Transverse colon (tissue), 4 donors: ENCODE results near the gene PTPRZ1. TPM values are rescaled to one million over a fixed set of nuclear protein-coding genes. Genes with fewer than 3 reads are reported as not detected.

Experiments used
- DNase-seq: peaks from one replicate; pipeline ENCODE4 v3.0.0-alpha.2; 2019
- H3K27ac ChIP-seq, 4 donors: fragments of 200-600 bp; sonication (generic); 2 replicates each; pipeline ENCODE4 v1.5.1; 2016 to 2018; ENCODE audit warnings: inconsistent platforms in 4 of 4
- H3K27me3 ChIP-seq: fragments of 200-600 bp; sonication (generic); 2 replicates; pipeline ENCODE4 v1.5.1; 2017; ENCODE audit warnings: inconsistent platforms
- H3K36me3 ChIP-seq, 4 donors: fragments of 200-600 bp; sonication (generic); 2 replicates each; pipeline ENCODE4 v1.5.1; 2017 to 2019; ENCODE audit warnings: inconsistent platforms in 4 of 4
- H3K4me1 ChIP-seq, 4 donors: fragments of 200-600 bp; sonication (generic); 2 replicates each; pipeline ENCODE4 v1.5.1; 2017 to 2020; ENCODE audit warnings: inconsistent platforms in 4 of 4
- H3K4me3 ChIP-seq, 4 donors: fragments of 200-600 bp; sonication (generic); 1 replicate in 1 of 4; 2 replicates in 3 of 4; pipeline versions ENCODE4 v1.5.1 to v1.6.1; 2017 to 2019; ENCODE audit warnings: inconsistent platforms in 4 of 4
- H3K9me3 ChIP-seq, 2 donors: fragments of 200-600 bp; sonication (generic); 2 replicates each; pipeline ENCODE4 v1.5.1; 2017 to 2019; ENCODE audit warnings: inconsistent platforms in 2 of 2
- EP300 ChIP-seq: sonication (generic); formaldehyde crosslinking; IDR thresholded peaks from one replicate; pipeline ENCODE4 v1.6.1; 2017; ENCODE audit warnings: antibody characterized with exemption, low read depth
- POLR2A ChIP-seq: fragments of 450-650 bp; IDR thresholded peaks from one replicate; pipeline ENCODE4 v1.6.1; 2016; ENCODE audit warnings: antibody characterized with exemption, mild to moderate bottlenecking, moderate library complexity
- POLR2AphosphoS5 ChIP-seq, 3 donors: sonication (generic); formaldehyde crosslinking; IDR thresholded peaks; one replicate each; pipeline ENCODE4 v1.6.1; 2016; ENCODE audit warnings: antibody characterized with exemption in 3 of 3
- WGBS, 2 donors: methylation state at CpG; one replicate each; pipeline ENCODE4 v1.1.5; 2018; ENCODE audit warnings: low coverage in 1 of 2; 5-methylcytosine and 5-hydroxymethylcytosine counted together
- in situ Hi-C, 4 donors: fragments of 200-750 bp; cut with MboI; loops; one replicate each; pipeline versions ENCODE4 v1.15.0 to v1.15.1; 2017; ENCODE audit warnings: low sequenced_read_pairs in 3 of 4, low pct_ligation_motif_present in 1 of 4, low pct_unique_long_range_greater_than_20kb in 1 of 4
- intact Hi-C: fragments of 100-400 bp; cut with DNase I; formaldehyde crosslinking; loops from one replicate; pipeline ENCODE4 v1.15.1; 2023; ENCODE audit warnings: low total_unique reads
- small RNA-seq, 4 donors: library from RNA; depleted of rRNA; stranded (forward); fragments of <200 nt; gene quantifications; one replicate each; pipeline ENCODE3, GENCODE V24; 2016
- total RNA-seq, 4 donors: library from RNA; depleted of rRNA; stranded (reverse); fragments of >200 nt; gene quantifications; one replicate each; pipeline ENCODE4 v1.1.0, GENCODE V29; 2016
- TF ChIP-seq, protein P1 (sequence below), 5 experiments: fragments of 200-600 bp in 3 of 5; fragments of 450-650 bp in 2 of 5; sonication (generic) in 3 of 5; IDR thresholded peaks; 1 replicate in 2 of 5; 2 replicates in 3 of 5; pipeline ENCODE4 v1.5.1; 2016 to 2017; ENCODE audit warnings: antibody characterized with exemption in 5 of 5, inconsistent platforms in 3 of 5, mild to moderate bottlenecking in 2 of 5, moderate library complexity in 1 of 5

The PTPRZ1 gene
- total RNA-seq, 4 donors from 2014 or later: 0.37 to 2.4 (median 2.0) TPM

GRCh38 chr7:122095642-122096041 lies 222.7 kb downstream of the PTPRZ1 start:
- TF ChIP-seq, protein P1, sequence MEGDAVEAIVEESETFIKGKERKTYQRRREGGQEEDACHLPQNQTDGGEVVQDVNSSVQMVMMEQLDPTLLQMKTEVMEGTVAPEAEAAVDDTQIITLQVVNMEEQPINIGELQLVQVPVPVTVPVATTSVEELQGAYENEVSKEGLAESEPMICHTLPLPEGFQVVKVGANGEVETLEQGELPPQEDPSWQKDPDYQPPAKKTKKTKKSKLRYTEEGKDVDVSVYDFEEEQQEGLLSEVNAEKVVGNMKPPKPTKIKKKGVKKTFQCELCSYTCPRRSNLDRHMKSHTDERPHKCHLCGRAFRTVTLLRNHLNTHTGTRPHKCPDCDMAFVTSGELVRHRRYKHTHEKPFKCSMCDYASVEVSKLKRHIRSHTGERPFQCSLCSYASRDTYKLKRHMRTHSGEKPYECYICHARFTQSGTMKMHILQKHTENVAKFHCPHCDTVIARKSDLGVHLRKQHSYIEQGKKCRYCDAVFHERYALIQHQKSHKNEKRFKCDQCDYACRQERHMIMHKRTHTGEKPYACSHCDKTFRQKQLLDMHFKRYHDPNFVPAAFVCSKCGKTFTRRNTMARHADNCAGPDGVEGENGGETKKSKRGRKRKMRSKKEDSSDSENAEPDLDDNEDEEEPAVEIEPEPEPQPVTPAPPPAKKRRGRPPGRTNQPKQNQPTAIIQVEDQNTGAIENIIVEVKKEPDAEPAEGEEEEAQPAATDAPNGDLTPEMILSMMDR (IDR thresholded peaks at IDR 0.05): no peak
- TF ChIP-seq POLR2A (no peak), EP300 (no peak), POLR2AphosphoS5 (IDR thresholded peaks at IDR 0.05) (no peak)
- WGBS, 2 donors: 64 to 89% methylated on average over 4 of the region's 4 CpGs
- Histone ChIP-seq H3K27ac (no peak overlapping the region), H3K27me3 (no peaks in the 10 kb centered on the region), H3K9me3 (no peaks in the 10 kb centered on the region), H3K36me3 (no peaks in the 10 kb centered on the region), H3K4me1 (no peaks in the 10 kb centered on the region), H3K4me3 (no peak overlapping the region)
- intact Hi-C loops: no loop called here
- in situ Hi-C loops: loop anchor here in 3 of 4 donors (25.0 kb wide), 2 partner anchors 417 to 442 kb away; no protein-coding TSS in a partner anchor
- DNase-seq: no peak

DNA sequence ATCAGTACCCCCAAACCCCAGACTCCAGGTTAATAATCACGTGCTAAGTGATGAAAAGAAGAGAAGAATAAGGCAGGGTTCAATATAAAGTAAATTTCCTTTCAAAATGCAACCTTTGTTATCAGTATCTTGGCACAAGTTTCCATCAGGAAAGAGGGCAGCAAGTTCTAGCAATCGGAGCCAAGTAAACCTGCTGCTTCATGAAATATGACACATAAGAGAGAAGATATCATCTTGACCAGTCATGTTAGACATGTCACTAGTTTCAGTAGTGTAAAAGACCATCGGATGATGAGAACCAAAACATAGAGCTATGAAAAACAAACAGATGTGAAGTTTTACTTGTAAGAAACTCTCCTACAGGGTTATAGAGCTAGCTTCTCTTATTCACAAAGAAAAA lies 227.1 kb downstream of the PTPRZ1 start:
- Histone ChIP-seq H3K27me3 (no peaks in the 10 kb centered on the region), H3K4me1 (no peaks in the 10 kb centered on the region), H3K36me3 (peaks cover 0 to 27% (median 7%) of the 10 kb centered on the region in 4 donors), H3K27ac (no peak overlapping the region), H3K4me3 (no peak overlapping the region), H3K9me3 (peaks cover 21 to 25% of the 10 kb centered on the region in 2 donors)
- DNase-seq: no peak
- intact Hi-C loops (no loop called here), in situ Hi-C loops (no loop called here)
- TF ChIP-seq, protein P1 (IDR thresholded peaks at IDR 0.05): no peak
- TF ChIP-seq EP300: no peak
- no peak for TF ChIP-seq POLR2A
- no peak for TF ChIP-seq POLR2AphosphoS5 (IDR thresholded peaks at IDR 0.05)
- WGBS, 2 donors: 80 to 92% methylated on average over 3 of the region's 3 CpGs

- in situ Hi-C loops: no loop called here
- intact Hi-C loops: no loop called here
- H3K36me3 ChIP-seq: peaks cover 0 to 27% (median 7%) of the 10 kb centered on the region in 4 donors
- no peaks in the 10 kb centered on the region for H3K4me1 ChIP-seq
- no peak for DNase-seq
- TF ChIP-seq, protein P1 (IDR thresholded peaks at IDR 0.05): no peak
- no peak for TF ChIP-seq POLR2AphosphoS5 (IDR thresholded peaks at IDR 0.05)
- no peak for TF ChIP-seq EP300
- TF ChIP-seq POLR2A: no peak
- H3K27ac ChIP-seq: no peak overlapping the region
- H3K4me3 ChIP-seq: no peak overlapping the region
- no peaks in the 10 kb centered on the region for H3K27me3 ChIP-seq
- peaks cover 22 to 31% of the 10 kb centered on the region in 2 donors for H3K9me3 ChIP-seq
Measured at GRCh38 chr7:122103064-122103463, 230.1 kb downstream of the PTPRZ1 start.

Small RNA genes within 50 kb of the gene (small RNA-seq; reads per million reads assigned to genes)
- 0 reads per million in 4 donors for gene RNU7-154P
